Progenitor cell of endocrine pancreas (in vitro differentiated cells): ENCODE results near the gene TUBGCP4. TPM values are rescaled to one million over a fixed set of nuclear protein-coding genes. Genes with fewer than 3 reads are reported as not detected.
A peak's percentile ranks its signal among the peaks of the same experiment; 100 is the strongest.

Experiments
- DNase-seq: peaks from one replicate; pipeline ENCODE4 v3.0.0; 2021; ENCODE audit warnings: low spot score; ENCODE audit not compliant: unreplicated experiment
- H3K27ac Mint-ChIP-seq: 2 replicates; pipeline ENCODE4 v1.8.0; 2021; ENCODE audit warnings: mild to moderate bottlenecking, moderate library complexity, mixed read lengths
- H3K27me3 Mint-ChIP-seq: 2 replicates; pipeline ENCODE4 v1.8.0; 2021; ENCODE audit warnings: mixed read lengths
- H3K36me3 Mint-ChIP-seq: 2 replicates; pipeline ENCODE4 v1.8.0; 2022; ENCODE audit warnings: mixed read lengths; ENCODE audit not compliant: insufficient read depth
- H3K4me1 Mint-ChIP-seq: 2 replicates; pipeline ENCODE4 v1.8.0; 2021; ENCODE audit warnings: low read depth, mixed read lengths
- H3K4me3 Mint-ChIP-seq: 2 replicates; pipeline ENCODE4 v1.8.0; 2021; ENCODE audit warnings: low read depth, mild to moderate bottlenecking, moderate library complexity, mixed read lengths
- H3K9me3 Mint-ChIP-seq: 2 replicates; pipeline ENCODE4 v1.8.0; 2021; ENCODE audit warnings: low read depth, mixed read lengths
- total RNA-seq: library from RNA; stranded (reverse); gene quantifications from 2 replicates; pipeline ENCODE4 v1.2.1, GENCODE V29; 2021
- TF ChIP-seq, protein P1 (sequence below): fragments of 200-600 bp; sonication (generic); IDR thresholded peaks from one replicate; pipeline ENCODE4 v1.5.0; 2021; ENCODE audit warnings: antibody characterized with exemption, mild to moderate bottlenecking; ENCODE audit not compliant: unreplicated experiment

TUBGCP4 gene
- total RNA-seq, 1 donor from 2014 or later = 41.9 TPM

DNA sequence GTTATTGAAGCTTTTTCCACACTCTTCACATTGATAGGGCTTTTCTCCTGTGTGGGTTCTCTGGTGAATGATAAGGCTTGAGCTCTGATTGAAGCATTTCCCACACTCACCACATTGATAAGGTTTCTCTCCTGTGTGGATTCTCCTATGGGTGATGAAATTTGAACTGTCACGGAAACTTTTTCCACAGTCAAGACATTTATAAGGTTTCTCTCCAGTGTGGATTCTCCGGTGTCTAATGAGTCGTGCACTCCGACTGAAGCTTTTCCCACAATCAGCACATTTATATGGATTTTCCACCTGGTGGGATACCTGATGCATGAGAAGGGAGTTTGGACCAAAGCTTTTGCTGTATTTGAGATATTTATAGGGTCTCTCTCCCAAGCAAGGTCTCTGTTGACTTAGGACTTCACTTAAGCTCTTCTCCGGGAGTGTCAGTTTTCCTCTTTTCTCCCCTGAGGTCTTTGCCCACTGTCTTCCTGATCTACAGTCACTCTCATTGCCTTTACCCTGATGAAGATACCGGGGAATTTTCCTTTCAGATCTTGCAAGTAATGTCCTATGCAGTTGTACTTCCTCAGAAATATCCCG lies 9.5 kb upstream of the TUBGCP4 start:
- no peaks in the 10 kb centered on the region for H3K27me3 Mint-ChIP-seq
- H3K4me1 Mint-ChIP-seq = no peaks in the 10 kb centered on the region
- DNase-seq = no peak
- H3K4me3 Mint-ChIP-seq = no peak overlapping the region
- peaks cover 84% of the 10 kb centered on the region for H3K36me3 Mint-ChIP-seq
- TF ChIP-seq, protein P1, sequence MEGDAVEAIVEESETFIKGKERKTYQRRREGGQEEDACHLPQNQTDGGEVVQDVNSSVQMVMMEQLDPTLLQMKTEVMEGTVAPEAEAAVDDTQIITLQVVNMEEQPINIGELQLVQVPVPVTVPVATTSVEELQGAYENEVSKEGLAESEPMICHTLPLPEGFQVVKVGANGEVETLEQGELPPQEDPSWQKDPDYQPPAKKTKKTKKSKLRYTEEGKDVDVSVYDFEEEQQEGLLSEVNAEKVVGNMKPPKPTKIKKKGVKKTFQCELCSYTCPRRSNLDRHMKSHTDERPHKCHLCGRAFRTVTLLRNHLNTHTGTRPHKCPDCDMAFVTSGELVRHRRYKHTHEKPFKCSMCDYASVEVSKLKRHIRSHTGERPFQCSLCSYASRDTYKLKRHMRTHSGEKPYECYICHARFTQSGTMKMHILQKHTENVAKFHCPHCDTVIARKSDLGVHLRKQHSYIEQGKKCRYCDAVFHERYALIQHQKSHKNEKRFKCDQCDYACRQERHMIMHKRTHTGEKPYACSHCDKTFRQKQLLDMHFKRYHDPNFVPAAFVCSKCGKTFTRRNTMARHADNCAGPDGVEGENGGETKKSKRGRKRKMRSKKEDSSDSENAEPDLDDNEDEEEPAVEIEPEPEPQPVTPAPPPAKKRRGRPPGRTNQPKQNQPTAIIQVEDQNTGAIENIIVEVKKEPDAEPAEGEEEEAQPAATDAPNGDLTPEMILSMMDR = no peak
- peaks cover 58% of the 10 kb centered on the region for H3K9me3 Mint-ChIP-seq
- H3K27ac Mint-ChIP-seq = peak overlapping the region; percentile 8

DNA sequence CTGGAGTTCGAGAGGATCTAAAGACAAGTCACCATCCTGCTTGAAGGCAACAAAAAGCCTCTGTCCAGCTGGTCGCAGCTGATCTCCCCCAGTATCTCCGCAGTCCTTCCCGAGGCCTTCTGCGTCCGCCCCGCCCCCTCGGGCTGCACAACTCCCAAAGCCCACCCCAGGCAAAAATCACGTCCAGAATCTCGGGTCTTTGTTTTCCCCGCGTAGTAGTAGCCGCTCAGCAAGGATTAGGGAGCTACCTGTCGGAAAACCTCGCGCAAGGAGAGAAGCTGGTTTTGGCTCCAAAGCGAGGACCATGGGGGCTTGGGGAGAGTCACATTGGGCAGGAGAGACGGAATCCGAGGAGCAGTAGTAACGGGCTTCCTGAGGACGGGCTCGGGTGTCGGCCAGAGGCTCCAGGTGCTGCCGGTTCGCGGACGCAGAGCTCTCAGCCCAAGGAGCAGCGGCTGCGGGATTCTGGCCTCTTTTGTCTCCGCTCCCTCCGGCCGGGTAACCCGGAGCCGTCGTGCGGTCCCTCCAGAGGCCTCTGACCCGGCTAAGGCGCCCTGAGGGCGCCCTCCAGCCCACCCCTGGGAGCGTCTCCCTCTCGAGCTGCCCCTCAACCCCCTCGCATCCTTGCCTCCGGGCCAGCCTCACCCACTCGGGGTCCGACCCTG lies 459 bp upstream of the TUBGCP4 start:
- peak; percentile 11 for DNase-seq
- Mint-ChIP-seq H3K36me3 (peaks cover 44% of the 10 kb centered on the region), H3K4me3 (peak overlapping the region; percentile 97), H3K27ac (peak overlapping the region; percentile 92), H3K4me1 (peaks cover 33% of the 10 kb centered on the region), H3K9me3 (peaks cover 19% of the 10 kb centered on the region), H3K27me3 (no peaks in the 10 kb centered on the region)
- TF ChIP-seq, protein P1 = no peak

DNA sequence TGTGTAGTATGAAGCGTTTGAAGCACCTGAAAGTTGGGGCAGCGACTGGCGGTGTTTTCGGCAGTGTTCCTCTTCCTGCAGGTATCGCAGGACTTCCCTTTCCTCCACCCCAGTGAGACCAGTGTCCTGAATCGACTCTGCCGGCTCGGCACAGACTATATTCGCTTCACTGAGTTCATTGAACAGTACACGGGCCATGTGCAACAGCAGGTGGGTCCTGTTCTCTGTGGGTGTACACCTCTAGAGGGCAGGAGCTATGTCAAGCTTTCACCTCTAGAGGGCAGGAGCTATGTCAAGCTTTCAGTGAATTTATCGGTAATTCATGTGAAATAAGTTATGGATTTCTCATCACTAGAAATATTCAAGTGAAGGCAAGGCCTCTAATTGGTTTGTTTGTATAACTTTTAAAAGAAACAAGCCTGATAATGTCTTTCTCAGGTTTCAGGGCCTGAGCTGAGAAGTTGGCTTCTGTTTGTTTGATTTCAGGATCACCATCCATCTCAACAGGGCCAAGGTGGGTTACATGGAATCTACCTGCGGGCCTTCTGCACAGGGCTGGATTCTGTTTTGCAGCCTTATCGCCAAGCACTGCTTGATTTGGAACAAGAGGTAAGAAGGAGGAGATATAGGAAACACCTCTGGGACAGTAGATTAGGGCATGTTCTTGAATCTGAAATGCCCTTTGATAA lies 5.3 kb downstream of the TUBGCP4 start:
- Mint-ChIP-seq H3K27me3 (no peaks in the 10 kb centered on the region), H3K27ac (no peak overlapping the region), H3K4me3 (no peak overlapping the region), H3K9me3 (no peaks in the 10 kb centered on the region), H3K36me3 (peaks cover 25% of the 10 kb centered on the region), H3K4me1 (peaks cover 9% of the 10 kb centered on the region)
- TF ChIP-seq, protein P1 = peak; percentile 74
- peak; percentile 12 for DNase-seq

DNA sequence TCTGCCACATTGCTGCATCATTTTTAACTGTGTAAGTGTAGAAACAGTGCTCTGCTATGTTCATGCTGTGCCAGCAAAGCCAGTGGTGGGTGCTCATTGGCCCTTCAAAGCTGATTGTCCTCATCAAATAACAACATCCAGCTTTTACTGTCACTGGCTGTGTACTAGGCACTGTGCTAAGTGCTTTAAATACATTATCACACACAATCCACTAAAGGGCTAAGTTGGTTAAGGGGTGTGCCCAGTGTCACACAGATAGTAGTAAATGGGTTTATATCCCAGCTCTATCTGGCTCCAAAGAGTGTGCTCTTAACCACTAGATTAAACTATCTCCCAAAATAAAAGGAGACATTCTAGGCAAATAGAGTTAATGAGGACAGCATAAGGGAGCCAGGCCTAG lies 7.7 kb downstream of the TUBGCP4 start:
- Mint-ChIP-seq H3K27me3 (no peaks in the 10 kb centered on the region), H3K4me3 (no peak overlapping the region), H3K36me3 (peaks cover 34% of the 10 kb centered on the region), H3K27ac (no peak overlapping the region), H3K9me3 (no peaks in the 10 kb centered on the region), H3K4me1 (no peaks in the 10 kb centered on the region)
- DNase-seq = no peak
- TF ChIP-seq, protein P1 = no peak

DNA sequence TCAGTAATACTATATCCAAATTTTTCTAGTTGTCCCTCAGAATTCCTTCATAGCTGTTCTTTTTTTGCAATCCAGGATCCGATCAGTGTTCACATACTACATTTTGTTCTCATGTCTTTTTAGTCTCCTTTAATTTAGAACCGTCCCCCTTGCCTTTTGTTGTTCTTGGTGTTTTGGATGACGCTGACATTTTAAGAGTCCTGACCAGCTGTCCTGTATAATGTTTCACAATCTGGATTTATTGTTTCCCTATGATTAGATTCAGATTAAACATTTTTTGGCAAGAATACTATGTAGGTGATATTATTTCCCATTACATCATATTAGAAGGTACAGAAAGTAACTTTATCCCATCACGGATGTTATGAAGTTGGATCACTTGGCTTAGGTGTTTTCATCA lies 11.4 kb downstream of the TUBGCP4 start:
- Mint-ChIP-seq H3K9me3 (no peaks in the 10 kb centered on the region), H3K27me3 (no peaks in the 10 kb centered on the region), H3K4me1 (no peaks in the 10 kb centered on the region), H3K27ac (no peak overlapping the region), H3K4me3 (no peak overlapping the region), H3K36me3 (peaks cover 43% of the 10 kb centered on the region)
- TF ChIP-seq, protein P1 = no peak
- DNase-seq = no peak
